AG09309 (cell line): ENCODE data around the gene TRPM3.

Experiments
- DNase-seq: peaks from one replicate; pipeline ENCODE4 v3.0.0-alpha.2; 2010; ENCODE audit warnings: low read depth
- H3K4me3 ChIP-seq: 2 replicates; pipeline ENCODE4 v1.5.1; 2011; ENCODE audit warnings: mild to moderate bottlenecking, low read depth, low read length, moderate library complexity; ENCODE audit not compliant: control insufficient read depth
- CTCF ChIP-seq: IDR thresholded peaks from 2 replicates; pipeline ENCODE4 v1.5.1; 2011; ENCODE audit warnings: mild to moderate bottlenecking, low read depth, low read length, inconsistent platforms; ENCODE audit not compliant: insufficient read depth, control insufficient read depth; ENCODE audit errors: missing control alignments

Gene TRPM3

GRCh38 chr9:71071633-71072032, 49.8 kb downstream of the TRPM3 start:
- DNase-seq, result no peak
- TF ChIP-seq CTCF, result no peak

GRCh38 chr9:71058660-71059059, 62.8 kb downstream of the TRPM3 start:
- TF ChIP-seq CTCF, result no peak
- DNase-seq, result no peak
- H3K4me3 ChIP-seq, result no peak overlapping the region

More at GRCh38 chr9:71071633-71072032, 49.8 kb downstream of the TRPM3 start:
- no peak overlapping the region for H3K4me3 ChIP-seq

- no peak overlapping the region for H3K4me3 ChIP-seq
- TF ChIP-seq CTCF, result no peak
- DNase-seq, result no peak
These were observed 69.1 kb downstream of the TRPM3 start for GRCh38 chr9:71052287-71052686.

DNA sequence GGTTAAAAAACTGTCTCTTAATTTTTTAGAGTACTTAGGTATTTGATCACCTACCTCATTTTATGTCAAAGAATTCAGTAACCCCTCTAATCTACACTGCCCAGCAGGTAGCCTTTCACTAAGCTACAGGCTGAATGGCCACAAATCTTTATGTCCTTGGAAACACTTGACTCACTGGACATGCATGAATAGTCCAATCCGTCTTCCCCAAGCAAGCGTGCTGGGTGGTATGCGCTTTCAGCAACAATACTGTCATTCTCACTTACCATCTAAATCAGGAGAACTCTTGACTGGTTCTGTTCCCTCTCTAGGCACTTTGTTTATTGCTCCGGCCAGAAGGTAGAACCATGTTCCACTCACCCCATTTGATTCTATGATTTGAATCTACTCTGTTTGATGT, 73.1 kb downstream of the TRPM3 start:
- DNase-seq, result no peak
- TF ChIP-seq CTCF, result no peak
- H3K4me3 ChIP-seq, result no peak overlapping the region

DNA sequence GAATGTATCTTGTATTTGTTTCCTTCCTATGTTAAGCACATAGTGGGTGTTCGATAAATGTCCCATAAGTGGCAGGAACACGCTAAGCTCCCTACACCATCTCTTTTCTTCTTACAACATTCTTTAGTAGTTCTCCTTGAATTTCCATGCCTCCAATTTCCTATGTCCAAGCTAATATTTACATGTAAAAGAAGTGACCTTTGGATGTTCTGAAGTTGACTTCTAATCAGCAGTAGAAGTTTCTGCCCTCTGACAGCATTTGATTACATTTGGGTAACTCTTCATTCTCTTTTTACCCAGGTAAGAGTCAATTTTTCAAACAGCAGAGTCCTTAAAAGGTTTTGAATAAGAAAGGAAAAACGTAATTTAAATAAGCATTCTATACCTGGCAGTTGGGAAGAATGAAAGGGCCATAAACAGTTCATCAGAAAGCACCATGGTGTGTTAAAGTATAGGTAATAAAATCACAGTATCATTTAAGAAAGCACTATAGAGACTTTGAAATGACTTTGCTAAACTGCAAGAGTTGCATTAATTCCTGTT, 78.9 kb downstream of the TRPM3 start:
- DNase-seq, result no peak
- no peak overlapping the region for H3K4me3 ChIP-seq
- TF ChIP-seq CTCF, result no peak

DNA sequence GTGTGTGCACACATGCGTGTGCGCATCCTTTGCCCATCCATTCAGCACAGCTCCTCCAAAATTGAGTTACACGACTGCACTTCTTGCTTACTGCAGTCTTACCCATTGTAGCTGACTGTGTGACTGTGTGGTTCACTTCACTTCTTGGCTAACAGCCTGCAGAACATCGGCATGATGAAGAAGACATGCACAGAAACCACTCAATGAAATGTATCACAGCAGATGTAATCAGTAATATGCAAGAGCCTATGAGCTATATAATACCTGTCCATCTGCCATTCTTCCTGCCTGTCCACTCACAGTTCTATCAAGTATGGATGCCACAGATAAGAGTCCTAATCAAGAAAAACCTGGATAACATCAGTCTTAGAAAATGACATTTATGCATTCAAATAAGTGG, 83.9 kb downstream of the TRPM3 start:
- no peak overlapping the region for H3K4me3 ChIP-seq
- DNase-seq, result no peak
- TF ChIP-seq CTCF, result no peak

DNA sequence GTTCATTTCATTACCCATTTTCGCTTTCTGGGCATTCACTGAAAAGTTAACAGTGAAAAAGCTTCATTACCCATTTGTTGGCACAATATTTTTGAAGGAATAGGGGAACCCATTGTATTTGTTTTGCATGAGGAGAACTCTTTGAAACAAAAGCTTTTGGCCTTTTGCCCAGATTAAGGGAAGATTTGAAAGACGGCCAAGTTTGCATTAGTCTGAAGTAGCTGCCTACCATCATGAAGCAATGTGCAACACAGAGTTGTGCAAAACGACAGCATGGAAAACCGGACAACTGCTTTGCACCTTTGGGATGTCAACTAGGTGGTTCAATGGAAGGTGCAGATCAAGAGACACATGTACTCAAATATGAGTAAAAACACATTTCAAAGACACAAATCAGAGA, 84.9 kb downstream of the TRPM3 start:
- no peak for TF ChIP-seq CTCF
- no peak overlapping the region for H3K4me3 ChIP-seq
- no peak for DNase-seq
